ENCODE data around the gene PILRA. TPM values are rescaled to one million over a fixed set of nuclear protein-coding genes. Genes with fewer than 3 reads are reported as not detected.
"Not testable (repeated sequence)": the region's sequence is repeated elsewhere in the genome, so short reads cannot be mapped to it uniquely, and the experiment has no call there.

Gene PILRA
- total RNA-seq: 0.82 TPM

DNA sequence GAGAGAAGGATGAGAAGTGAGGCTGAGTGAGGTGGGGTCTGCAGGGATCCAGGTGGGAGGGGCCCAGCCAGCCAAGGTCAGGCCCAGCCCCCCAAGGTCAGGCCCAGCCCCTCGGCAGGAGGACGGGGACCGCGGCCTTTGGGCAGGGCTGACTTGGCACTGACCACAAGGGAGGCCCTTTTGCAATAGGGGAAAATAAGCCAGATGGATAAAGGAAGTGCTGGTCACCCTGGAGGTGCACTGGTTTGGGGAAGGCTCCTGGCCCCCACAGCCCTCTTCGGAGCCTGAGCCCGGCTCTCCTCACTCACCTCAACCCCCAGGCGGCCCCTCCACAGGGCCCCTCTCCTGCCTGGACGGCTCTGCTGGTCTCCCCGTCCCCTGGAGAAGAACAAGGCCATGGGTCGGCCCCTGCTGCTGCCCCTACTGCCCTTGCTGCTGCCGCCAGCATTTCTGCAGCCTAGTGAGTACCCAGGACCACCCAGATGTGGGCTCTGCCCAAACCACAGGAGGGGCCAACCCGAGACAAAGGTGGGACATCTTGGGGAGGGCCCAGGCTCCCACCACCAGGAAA, at the start of gene PILRA:
Gene PILRA, plus strand, starts transcription at position 227 of the 571 bp plus-strand sequence. Its CDS starts 170 bp downstream, at position 397.
- FAIRE-seq (no peak), DNase-seq (ENCODE audit: low spot score in 2 of 2) (no peak)

DNA sequence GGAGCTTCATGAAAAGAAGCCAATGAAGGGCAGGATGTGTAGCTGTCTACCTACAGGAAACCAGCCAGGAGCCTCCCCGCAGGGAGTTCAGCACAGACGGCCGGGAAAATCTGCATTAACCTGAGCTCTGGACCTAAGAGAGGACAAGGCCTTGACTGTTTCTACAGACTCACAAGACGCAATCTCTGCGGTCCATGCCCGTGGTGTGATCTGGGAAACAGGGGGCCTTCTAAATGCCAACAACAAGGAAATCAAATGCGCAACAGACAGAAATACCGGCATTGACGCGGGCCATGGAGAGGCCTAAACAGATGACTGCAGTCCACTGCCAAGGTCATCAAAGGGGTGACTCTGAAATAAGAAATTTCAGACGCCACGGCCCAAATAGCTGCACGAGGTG, 49.1 kb upstream of the PILRA start:
- not testable (repeated sequence) for DNase-seq (ENCODE audit: low spot score in 2 of 2); FAIRE-seq

DNA sequence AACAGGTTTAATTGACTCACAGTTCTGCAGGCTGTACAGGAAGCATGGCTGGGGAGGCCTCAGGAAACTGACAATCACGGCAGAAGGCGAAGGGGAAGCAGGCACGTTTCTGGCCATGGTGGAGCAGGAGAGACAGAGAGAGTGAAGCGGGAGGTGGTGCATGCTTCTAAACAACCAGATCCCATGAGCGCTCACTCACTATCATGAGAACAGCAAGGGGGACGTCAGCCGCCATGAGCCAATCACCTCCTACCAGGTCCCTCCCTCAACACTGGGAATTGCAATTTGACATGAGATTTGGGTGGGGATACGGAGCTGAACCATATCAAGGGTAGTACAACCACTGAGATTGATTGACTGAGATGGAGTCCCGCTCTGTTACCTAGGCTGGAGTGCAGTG, 47.6 kb upstream of the PILRA start:
- DNase-seq (ENCODE audit: low spot score in 2 of 2); FAIRE-seq: not testable (repeated sequence)

DNA sequence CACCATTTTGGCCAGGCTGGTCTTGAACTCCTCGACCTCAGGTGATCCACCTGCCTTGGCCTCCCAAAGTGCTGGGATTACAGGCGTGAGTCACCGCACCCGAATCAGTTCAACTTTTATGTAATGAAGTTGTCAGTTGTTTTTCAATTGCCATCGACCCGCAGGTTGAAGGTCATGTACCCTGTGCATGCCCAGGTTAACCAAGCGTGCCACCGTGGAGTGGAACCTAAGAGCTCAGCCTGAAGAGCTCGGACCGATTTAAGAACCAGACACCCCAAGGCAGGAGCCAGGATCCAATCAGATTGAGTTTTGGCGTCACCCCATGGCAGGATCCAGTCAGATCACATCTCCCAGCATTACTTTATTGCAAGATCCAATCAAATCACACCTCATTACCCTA, 46.4 kb upstream of the PILRA start:
- DNase-seq (ENCODE audit: low spot score in 2 of 2); FAIRE-seq: not testable (repeated sequence)

DNA sequence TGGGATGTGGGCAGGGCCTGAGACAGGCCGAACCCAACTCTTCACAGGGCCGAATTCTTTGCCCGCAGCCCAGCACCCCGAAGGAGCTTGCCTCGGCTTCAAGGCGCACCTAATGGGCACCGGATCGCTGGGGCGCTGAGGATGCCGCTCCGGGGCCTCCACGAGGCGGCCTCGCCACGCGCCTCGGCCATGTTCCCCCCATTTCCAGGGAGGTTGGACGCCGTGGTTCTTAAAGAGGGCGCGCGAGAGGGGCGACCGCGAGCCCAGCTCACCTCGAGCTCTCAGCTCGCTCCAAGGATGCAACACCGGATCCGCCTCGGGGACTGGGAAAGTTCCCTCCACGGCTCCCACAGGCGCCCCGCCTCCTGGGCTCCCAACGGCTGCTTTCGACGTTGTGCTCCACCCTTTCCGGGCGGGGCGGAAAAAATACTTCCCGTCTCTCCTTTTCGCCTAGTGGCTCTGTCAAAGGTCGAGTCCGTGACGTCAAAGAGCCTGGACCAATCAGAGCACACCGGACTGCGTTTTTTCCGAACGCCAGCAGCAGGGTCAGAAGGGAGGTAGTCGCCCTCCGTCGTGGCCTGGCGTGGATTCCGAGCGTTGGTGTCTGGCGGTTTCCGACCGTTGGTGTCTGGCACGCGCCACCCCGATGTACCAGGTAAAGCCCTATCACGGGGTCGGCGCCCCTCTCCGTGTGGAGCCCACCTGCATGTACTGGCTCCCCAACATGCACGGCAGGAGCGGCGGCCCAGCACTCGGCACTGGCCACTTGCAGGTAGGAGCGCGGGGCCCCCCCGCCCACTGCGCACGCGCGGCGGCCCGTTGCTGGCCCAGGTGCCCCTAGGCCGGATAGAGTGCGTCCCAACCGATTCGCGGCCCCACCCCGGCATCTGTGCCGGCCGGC, 37.5 kb upstream of the PILRA start:
- peak; percentile 96 for FAIRE-seq
- DNase-seq (ENCODE audit: low spot score in 2 of 2): peak; percentile 84 to 89

DNA sequence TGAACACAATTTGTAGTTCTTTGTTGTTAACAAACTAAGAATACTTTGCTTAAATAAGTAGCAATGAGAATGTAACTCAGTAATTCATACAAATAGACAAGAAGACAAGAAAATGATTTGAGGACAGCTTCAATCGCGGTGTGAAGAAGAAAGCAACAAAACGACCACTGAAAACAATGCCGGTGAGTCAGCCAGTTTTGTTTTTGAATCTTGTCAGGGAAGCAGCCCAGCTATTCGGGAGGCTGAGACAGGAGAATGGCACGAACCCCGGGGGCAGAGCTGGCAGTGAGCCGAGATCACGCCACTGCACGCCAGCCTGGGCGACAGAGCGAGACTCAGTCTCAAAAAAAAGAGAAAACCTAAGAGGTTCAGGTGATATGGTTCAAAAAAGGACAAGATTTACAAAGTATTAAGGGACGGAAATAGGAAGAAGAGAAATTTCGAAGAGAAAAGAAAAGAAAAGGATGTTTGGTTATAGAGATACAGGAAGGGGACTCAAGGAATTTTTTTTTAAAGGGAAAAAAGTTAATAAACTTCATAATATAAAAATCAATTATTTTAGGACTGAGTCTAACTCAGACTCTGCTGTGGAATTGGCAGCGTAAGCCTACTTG, 35.1 kb upstream of the PILRA start:
- not testable (repeated sequence) for FAIRE-seq; DNase-seq (ENCODE audit: low spot score in 2 of 2)

DNA sequence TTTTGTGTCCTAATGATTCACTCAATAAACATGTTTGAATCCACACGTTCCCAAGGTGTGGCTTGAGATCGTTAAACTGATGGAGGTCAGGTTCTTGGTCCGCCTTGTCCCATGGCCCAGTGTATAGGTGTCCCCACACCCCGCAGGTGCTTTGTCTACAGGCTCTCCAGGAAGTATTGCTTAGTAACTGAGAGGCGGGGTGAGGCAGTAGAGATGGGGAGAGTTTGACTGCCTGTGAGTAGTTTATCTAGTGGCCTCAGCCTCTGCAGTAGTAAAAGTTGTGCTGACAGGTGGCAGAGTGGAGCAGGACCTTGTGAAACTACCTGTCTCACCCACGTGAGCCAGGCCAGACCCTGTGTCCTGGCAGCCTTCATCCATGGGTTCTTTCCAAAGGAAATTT, 32.0 kb upstream of the PILRA start:
- DNase-seq (ENCODE audit: low spot score in 2 of 2); FAIRE-seq: not testable (repeated sequence)

DNA sequence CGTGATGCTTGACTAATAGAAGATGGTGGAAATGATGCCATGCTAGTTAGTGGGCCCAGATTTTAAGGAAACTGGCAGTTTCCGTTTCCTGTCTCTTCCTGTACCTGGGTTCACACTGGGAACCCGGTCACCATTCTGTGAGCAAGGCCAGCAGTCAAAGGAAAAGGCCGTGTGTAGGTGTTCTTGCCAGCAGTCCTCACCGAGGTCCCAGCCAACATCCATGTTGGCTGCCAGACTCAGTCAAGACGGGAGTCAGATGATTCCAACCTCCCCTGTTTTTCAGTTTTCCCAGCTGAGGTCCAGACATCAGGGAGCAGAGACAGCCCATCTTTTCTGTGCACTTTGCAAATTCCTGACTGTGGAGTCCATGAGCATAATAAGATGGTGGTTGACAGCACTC, 30.5 kb upstream of the PILRA start:
- no peak for FAIRE-seq
- DNase-seq (ENCODE audit: low spot score in 2 of 2): no peak

DNA sequence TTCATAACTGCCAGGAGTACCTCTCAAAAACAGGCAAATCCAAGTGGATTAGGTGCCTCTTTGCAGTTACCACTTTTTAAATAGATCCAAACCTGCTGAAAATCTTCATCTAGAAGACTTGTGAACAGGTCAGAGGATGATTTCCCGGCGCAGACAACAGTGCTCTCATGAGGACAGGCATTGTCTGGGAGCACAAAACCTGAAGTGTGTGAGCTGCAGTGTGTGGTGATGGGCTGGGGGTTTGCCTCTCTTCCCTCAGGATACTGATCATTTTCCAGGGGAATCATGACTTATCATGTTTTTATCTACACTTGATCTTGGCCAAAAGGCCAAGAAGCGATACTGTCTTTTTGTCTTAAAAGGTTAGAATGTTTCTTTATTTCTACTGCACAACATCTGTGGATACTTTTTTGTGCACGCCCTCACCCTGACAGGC, 29.1 kb upstream of the PILRA start:
- not testable (repeated sequence) for FAIRE-seq; DNase-seq (ENCODE audit: low spot score in 2 of 2)

DNA sequence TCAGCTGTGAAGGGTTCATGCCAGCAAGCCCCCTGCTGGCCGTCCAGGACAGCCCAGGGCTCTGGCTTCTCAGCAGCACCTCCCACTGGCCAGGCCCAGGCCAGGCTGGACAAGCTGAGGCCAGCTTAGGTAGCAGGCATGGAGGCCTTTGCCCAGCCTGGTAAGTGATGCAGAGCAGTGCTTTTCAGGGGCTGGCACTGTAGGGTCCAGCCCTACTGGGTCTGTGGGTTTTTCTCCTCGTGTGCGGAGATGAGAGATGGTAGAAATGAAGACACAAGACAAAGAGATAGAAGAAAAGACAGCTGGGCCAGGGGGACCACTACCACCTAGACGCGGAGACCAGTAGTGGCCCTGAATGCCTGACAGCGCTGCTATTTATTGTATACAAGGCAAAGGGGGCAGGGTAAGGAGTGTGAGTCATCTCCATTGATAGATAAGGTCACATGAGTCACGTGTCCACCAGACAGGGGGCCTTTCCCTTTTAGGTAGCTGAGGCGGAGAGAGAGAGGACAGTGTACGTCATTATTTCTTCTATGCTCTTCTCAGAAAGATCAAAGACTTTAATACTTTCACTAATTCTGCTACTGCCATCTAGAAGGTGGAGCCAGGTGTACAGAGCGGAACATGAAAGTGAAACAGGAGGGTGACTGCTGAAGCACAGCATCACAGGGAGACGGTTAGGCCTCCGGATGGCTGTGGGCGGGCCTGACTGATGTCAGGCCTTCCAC, 28.6 kb upstream of the PILRA start:
- DNase-seq (ENCODE audit: low spot score in 2 of 2); FAIRE-seq: not testable (repeated sequence)

DNA sequence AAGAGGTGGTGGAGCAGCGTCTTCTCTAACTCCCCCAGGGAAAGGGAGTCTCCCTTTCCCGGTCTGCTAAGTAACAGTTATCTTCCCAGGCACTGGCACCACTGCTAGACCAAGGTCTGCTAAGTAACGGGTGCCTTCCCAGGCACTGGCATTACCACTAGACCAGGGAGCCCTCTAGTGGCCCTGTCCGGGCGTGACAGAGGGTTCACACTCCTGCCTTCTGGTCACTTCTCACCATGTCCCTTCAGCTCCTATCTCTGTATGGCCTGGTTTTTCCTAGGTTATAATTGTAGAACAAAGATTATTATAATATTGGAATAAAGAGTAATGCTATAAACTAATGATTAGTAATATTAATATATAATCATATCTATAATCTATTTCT, 28.0 kb upstream of the PILRA start:
- FAIRE-seq; DNase-seq (ENCODE audit: low spot score in 2 of 2): not testable (repeated sequence)

DNA sequence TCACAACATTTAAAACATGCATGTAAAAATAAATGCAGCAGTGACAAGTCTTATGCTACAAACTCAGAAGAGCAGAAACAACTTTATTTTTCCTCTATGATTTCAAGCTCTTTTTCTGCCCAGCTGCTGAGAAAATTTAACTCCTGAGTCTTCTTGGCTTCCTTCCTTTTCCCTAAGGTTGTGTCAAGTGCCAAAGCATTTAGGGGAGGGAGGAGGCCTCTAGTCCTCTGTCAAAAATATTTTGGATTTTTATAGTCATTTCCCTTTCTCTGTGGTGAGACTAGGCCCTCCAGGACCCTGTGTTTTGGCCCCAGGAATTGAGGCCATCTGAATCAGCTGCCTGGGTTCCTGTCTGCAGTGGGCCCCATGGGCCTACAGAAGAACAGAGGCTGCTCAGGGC, 26.4 kb upstream of the PILRA start:
- FAIRE-seq (no peak), DNase-seq (ENCODE audit: low spot score in 2 of 2) (no peak)

DNA sequence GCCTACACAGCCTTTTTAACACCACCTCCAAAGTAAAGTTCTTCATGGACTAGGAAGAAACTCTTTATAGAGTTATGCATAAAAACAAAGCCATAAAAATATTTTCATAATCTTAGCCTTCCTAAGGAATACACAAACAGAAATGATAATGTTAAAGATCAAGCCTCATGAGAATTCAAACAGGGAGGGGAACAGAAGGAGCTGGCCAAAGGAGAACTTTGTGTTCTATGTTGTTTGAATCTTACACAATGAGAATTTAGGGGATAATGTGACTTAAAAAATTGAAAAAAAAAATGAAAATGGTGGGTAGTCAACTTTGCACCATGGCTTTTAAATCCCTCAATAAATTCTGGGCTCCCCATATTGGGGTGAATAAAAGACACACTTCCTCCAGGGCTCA, 24.5 kb upstream of the PILRA start:
- FAIRE-seq (no peak), DNase-seq (ENCODE audit: low spot score in 2 of 2) (no peak)

DNA sequence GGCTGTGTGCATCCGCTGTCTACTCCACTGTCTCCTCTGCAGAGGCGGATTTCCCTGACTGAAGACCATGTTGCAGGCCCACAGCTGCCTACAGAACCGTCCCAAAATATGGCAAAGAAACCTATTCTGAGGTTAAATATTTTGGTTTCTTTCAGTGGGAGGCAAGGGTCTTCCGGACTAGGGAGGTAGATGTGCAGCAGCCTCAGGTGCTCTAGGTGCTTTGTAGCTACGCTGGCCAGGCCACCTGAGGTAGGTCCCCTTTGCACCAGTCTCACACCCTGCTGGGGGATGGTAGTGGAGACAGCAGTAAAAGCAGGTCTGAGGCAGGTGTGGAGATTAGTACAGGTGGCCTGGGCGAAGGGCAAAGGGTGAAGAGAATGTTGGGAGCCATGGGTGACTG, 23.5 kb upstream of the PILRA start:
- no peak for DNase-seq (ENCODE audit: low spot score in 2 of 2)
- FAIRE-seq: no peak

DNA sequence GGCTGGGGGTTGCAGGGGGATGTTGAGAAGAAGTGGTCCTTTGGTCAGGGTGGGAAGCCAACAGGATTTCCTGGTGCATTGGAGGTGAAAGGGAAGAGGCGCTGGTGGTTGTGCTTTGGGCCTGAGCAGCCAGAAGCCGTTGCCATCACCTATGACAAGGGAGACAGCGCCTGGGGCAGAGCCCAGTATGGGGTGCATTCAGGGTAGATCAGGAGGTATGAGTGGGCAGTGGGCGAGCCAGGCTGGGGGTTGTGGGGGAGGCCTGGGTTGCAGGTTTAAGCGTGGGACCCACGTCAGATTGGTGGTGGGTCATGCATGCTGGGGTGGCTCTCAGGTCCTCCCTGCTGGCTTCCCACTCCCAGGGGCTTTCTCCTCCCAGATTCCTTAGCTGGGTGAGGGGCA, 21.6 kb upstream of the PILRA start:
- FAIRE-seq: no peak
- no peak for DNase-seq (ENCODE audit: low spot score in 2 of 2)

DNA sequence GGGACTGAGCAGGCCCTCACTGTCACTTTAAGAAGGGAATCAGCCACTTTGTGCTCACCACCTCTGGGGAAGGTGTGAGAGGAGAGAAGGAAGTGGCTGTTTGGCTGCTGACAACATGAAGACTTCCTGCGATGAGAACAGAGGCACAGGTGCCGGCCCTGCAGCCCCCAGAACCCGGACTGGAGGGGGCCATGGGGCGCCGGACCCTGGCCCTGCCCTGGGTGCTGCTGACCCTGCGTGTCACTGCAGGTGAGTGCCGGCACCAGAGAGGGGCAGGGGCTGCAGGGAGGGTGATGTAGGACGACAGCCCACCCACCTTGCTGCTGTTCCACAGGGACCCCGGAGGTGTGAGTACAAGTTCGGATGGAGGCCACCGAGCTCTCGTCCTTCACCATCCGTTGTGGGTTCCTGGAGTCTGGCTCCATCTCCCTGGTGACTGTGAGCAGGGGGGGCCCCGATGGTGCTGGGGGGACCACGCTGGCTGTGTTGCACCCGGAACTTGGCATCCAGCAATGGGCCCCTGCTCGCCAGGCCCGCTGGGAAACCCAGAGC, 21.0 kb upstream of the PILRA start:
- not testable (repeated sequence) for FAIRE-seq; DNase-seq (ENCODE audit: low spot score in 2 of 2)

DNA sequence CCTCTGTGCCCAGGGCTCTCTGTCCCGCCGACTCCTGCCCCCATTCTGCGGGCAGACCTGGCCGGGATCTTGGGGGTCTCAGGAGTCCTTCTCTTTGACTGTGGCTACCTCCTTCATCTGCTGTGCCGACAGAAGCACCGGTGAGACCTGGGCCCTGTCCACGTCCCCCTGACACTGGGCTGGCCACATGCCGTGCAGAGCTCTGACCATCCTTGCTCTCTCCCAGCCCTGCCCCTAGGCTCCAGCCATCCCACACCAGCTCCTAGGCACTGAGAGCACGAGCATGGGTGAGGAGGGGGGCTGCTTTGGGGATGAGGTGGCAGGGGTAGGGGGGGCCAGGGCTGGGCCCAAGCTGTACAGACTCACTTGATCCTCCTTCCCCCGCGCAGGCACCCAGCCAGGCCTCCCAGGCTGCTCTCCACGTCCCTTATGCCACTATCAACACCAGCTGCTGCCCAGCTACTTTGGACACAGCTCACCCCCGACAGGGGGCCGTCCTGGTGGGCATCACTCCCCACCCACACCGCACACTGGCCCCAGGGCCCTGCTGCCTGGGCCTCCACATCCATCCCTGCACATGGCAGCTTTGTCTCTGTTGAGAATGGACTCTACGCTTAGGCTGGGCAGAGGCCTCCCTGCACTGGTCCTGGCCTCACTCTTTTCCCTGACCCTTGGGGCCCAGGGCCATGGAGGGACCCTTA, 20.2 kb upstream of the PILRA start:
- FAIRE-seq (no peak), DNase-seq (ENCODE audit: low spot score in 2 of 2) (no peak)

DNA sequence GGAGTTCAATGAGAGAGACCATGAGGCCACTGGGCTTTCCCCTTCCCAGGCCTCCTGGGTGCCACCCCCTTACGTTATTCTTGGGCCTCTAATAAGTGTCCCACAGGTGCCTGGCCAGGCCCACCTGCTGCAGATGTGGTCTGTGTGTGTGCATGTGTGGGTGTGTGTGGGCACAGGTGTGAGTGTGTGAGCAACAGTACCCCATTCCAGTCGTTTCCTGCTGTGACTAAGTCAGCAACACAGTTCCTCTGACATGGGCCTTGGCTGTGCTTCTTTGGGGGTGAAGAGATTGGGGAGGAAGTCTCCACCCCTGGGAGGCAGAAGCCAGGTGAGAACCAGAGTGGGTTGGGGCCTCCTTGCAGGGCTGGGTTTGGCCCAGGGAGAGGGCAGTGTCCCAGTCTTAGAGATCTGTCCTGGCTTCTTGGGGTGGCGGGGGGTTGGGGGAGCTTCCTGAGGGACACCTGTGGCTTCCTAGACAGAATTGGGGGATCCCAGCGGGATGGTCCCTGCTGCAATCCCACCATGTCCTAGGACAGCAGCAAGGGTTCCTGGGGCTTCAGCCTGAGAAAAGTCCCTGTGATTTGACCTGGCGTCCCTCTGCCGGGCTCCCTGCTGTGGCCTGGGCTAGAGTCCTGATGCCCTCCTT, 19.5 kb upstream of the PILRA start:
- DNase-seq (ENCODE audit: low spot score in 2 of 2): no peak
- FAIRE-seq: no peak

DNA sequence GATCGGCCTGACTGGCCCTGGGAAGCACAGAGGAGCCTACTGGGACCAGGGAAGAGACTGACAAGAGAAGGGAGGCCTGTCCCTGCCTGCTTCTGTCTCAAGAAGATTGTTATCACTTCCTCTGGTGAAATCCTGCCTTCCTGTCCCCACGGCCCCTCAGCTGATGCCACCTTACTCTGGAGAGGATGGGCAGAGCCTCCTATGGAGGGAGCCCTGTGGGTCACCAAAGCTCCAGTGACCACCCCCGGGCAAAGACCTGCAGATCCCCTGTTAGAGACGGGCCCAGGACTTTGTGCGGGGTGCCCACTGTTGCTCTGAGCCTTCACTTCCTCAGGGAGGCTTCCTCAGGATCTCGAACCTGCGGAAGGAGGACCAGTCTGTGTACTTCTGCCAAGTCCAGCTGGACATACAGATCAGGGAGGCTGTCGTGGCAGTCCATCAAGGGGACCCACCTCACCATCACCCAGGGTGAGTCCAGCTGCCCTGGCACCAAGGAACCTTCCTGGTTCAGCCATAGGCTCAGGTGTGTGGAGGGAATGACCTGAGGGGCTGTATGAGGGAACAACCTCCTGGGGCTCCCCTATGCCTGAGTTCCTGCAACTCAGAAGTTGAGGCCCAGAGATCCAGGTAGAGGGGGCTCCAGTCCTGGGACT, 16.7 kb upstream of the PILRA start:
- FAIRE-seq (no peak), DNase-seq (ENCODE audit: low spot score in 2 of 2) (no peak)
